A673 (cell line): ENCODE data around the gene SOD3. TPM values are rescaled to one million over a fixed set of nuclear protein-coding genes. Genes with fewer than 3 reads are reported as not detected.

Experiments
- BruUV-seq: library from RNA; stranded (reverse); fragments of 400-500 nt; replicated peaks from 2 replicates; lab custom pipeline; 2021; lab: Mats Ljungman, UMichigan
- CTCF ChIA-PET: fragments of 300-600 bp; sonication (Branson Sonifier 250); formaldehyde crosslinking; loops from one replicate; lab custom pipeline; 2022; ENCODE audit warnings: antibody characterized with exemption; lab: Charles Lee
- POLR2A ChIA-PET: fragments of 300-600 bp; sonication (Branson Sonifier 250); formaldehyde crosslinking; loops from one replicate; lab custom pipeline; 2022; ENCODE audit warnings: antibody characterized with exemption; ENCODE audit not compliant: low non-redundant PET; lab: Charles Lee
- DNase-seq: peaks from one replicate; pipeline ENCODE4 v3.0.0-alpha.2; 2015; ENCODE audit warnings: low spot score
- H3K27ac ChIP-seq: fragments of 200-600 bp; sonication (generic); 2 replicates; pipeline ENCODE4 v1.5.1; 2016; ENCODE audit warnings: mixed run types, low read depth, mild to moderate bottlenecking, mixed read lengths, antibody characterized with exemption, low read length; ENCODE audit not compliant: poor library complexity, severe bottlenecking
- H3K27me3 ChIP-seq: fragments of 200-600 bp; sonication (generic); replicated peaks from 2 replicates; pipeline ENCODE4 v1.6.1; 2017; ENCODE audit warnings: mixed run types, low read depth, mild to moderate bottlenecking, mixed read lengths, antibody characterized with exemption, low read length; ENCODE audit not compliant: insufficient read depth, poor library complexity
- H3K36me3 ChIP-seq: fragments of 200-600 bp; sonication (generic); 2 replicates; pipeline ENCODE4 v1.6.1; 2016; ENCODE audit warnings: mixed run types, mild to moderate bottlenecking, mixed read lengths, antibody characterized with exemption, low read length; ENCODE audit not compliant: insufficient read depth, poor library complexity, severe bottlenecking
- H3K4me1 ChIP-seq: fragments of 200-600 bp; sonication (generic); 2 replicates; pipeline ENCODE4 v1.6.1; 2017; ENCODE audit warnings: mixed run types, mild to moderate bottlenecking, mixed read lengths, antibody characterized with exemption, low read length; ENCODE audit not compliant: insufficient read depth, poor library complexity, severe bottlenecking
- H3K4me3 ChIP-seq: fragments of 200-600 bp; sonication (generic); 2 replicates; pipeline ENCODE4 v1.5.1; 2016; ENCODE audit warnings: low read depth, mixed run types, mild to moderate bottlenecking, mixed read lengths, low read length; ENCODE audit not compliant: poor library complexity, severe bottlenecking
- H3K9me3 ChIP-seq: fragments of 200-600 bp; sonication (generic); 2 replicates; pipeline ENCODE4 v1.6.1; 2016; ENCODE audit warnings: mixed run types, low read depth, mild to moderate bottlenecking, mixed read lengths, antibody characterized with exemption, low read length; ENCODE audit not compliant: poor library complexity, severe bottlenecking
- EZH2 ChIP-seq: fragments of 200-600 bp; sonication (generic); IDR thresholded peaks from 2 replicates; pipeline ENCODE4 v1.6.1; 2017; ENCODE audit warnings: borderline replicate concordance, low read depth, mild to moderate bottlenecking, mixed read lengths, antibody characterized with exemption, low read length; ENCODE audit not compliant: poor library complexity, severe bottlenecking
- intact Hi-C: fragments of 100-400 bp; cut with micrococcal nuclease; formaldehyde crosslinking; loops from one replicate; pipeline ENCODE4 v1.10.0; 2022; ENCODE audit not compliant: unreplicated experiment
- total RNA-seq: library from RNA; stranded (reverse); gene quantifications from 2 replicates; pipeline ENCODE4 v1.2.3, GENCODE V29; 2021
- TF ChIP-seq, protein P1 (sequence below): fragments of 300-800, 200-600 bp; sonication (generic); conservative IDR thresholded peaks from 2 replicates; pipeline ENCODE4 v1.5.1; 2017; ENCODE audit warnings: low read depth, mild to moderate bottlenecking, antibody characterized with exemption, low read length, moderate library complexity, mixed read lengths

The SOD3 gene
- total RNA-seq, 1 experiment from 2014 or later: not detected

- H3K9me3 ChIP-seq: no peaks in the 10 kb centered on the region
- H3K36me3 ChIP-seq: no peaks in the 10 kb centered on the region
- H3K27ac ChIP-seq: no peak overlapping the region
- BruUV-seq: no TSS peak
- DNase-seq: no peak
- no peak overlapping the region for H3K4me3 ChIP-seq
- intact Hi-C loops: no loop called here
- no peaks in the 10 kb centered on the region for H3K4me1 ChIP-seq
- TF ChIP-seq, protein P1, sequence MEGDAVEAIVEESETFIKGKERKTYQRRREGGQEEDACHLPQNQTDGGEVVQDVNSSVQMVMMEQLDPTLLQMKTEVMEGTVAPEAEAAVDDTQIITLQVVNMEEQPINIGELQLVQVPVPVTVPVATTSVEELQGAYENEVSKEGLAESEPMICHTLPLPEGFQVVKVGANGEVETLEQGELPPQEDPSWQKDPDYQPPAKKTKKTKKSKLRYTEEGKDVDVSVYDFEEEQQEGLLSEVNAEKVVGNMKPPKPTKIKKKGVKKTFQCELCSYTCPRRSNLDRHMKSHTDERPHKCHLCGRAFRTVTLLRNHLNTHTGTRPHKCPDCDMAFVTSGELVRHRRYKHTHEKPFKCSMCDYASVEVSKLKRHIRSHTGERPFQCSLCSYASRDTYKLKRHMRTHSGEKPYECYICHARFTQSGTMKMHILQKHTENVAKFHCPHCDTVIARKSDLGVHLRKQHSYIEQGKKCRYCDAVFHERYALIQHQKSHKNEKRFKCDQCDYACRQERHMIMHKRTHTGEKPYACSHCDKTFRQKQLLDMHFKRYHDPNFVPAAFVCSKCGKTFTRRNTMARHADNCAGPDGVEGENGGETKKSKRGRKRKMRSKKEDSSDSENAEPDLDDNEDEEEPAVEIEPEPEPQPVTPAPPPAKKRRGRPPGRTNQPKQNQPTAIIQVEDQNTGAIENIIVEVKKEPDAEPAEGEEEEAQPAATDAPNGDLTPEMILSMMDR: no peak
- POLR2A ChIA-PET: no interaction called here
- peaks cover 3% of the 10 kb centered on the region for H3K27me3 ChIP-seq
- CTCF ChIA-PET: no interaction called here
These were observed 4.3 kb upstream of the SOD3 start for GRCh38 chr4:24791043-24791442.

DNA sequence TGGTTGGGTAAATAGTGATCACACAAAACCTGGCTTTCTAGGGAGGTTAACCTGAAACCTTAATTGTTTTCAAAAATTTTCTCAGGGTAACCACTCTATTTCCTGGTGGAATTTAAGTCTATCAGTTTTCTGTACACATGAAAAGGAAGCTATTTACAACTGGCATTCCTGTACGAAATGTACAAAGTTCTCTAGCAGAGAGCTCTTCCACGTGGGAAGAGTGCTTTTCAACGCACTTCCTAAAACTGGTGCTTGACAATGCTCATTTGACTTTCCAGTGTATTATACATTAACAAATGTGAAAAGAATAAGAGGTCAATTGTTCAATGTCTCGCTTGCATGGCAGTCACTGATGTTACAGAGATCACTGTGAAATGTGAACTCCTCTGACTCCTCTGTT, 2.8 kb upstream of the SOD3 start:
- no peak for DNase-seq
- Histone ChIP-seq H3K9me3 (no peaks in the 10 kb centered on the region), H3K27ac (no peak overlapping the region), H3K4me1 (no peaks in the 10 kb centered on the region), H3K36me3 (no peaks in the 10 kb centered on the region), H3K27me3 (peaks cover 11% of the 10 kb centered on the region), H3K4me3 (no peak overlapping the region)
- POLR2A ChIA-PET: no interaction called here
- no TSS peak for BruUV-seq
- CTCF ChIA-PET: no interaction called here
- no peak for TF ChIP-seq EZH2
- TF ChIP-seq, protein P1: no peak
- intact Hi-C loops: no loop called here

DNA sequence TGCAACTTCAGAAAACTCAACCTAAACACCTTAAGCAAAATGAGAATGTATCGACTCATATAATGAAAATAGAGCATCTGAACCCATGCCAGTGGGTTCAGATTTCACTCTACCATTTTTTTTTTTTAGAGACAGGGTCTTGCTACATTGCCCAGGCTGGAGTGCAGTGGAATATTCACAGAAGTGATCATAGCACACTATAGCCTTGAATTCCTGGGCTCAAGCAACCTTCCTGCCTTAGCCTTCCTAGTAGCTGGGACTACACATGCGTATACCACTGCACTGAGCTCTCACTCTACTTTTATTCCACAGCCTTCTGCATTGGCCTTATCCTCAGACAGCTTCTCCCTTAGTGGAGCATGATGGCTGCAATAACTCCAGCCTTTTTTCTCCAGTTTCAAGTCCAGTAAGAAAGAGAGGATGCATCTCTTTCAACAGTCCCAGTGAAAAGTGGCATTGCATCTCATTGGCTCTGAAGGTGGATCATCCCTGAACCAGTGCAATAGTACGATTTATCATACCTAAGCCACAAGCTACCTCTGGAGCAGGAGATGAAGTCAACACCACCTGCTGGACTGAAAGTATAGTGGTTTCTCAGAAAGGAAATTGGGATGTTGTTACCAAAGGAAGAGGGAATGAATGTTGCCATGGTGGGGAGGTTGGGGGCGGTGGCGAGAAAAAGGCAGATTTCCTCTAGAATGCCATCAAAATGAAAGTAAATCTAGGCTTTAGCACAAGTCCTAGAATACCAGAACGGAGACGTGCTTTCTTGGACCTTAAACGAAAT, 2.0 kb upstream of the SOD3 start:
- Histone ChIP-seq H3K27me3 (peaks cover 18% of the 10 kb centered on the region), H3K9me3 (no peaks in the 10 kb centered on the region), H3K27ac (no peak overlapping the region), H3K4me3 (no peak overlapping the region), H3K4me1 (no peaks in the 10 kb centered on the region), H3K36me3 (no peaks in the 10 kb centered on the region)
- ChIA-PET CTCF (interaction anchor here (0.6 to 1.1 kb wide), 2 partner anchors 25 to 58 kb away, joined by 3 to 4 read pairs; no protein-coding TSS in a partner anchor), POLR2A (no interaction called here)
- TF ChIP-seq, protein P1: peak; percentile 29; the same call in 1 of the 2 replicates
- no peak for TF ChIP-seq EZH2
- BruUV-seq: no TSS peak
- intact Hi-C loops: no loop called here
- no peak for DNase-seq
